Neutrophil (primary cell): Measurements from ENCODE around the gene EEA1.

Source experiments
- H3K27ac ChIP-seq: fragments of 200-600 bp; sonication (generic); 2 replicates; pipeline ENCODE4 v1.5.1; 2016; ENCODE audit warnings: mild to moderate bottlenecking, moderate library complexity
- H3K27me3 ChIP-seq: fragments of 200-600 bp; sonication (generic); 2 replicates; pipeline ENCODE4 v1.6.0; 2016; ENCODE audit warnings: mild to moderate bottlenecking
- H3K36me3 ChIP-seq: fragments of 200-600 bp; sonication (generic); 2 replicates; pipeline ENCODE4 v1.5.1; 2017
- H3K4me1 ChIP-seq, 2 experiments: fragments of 200-600 bp in 1 of 2; sonication (generic) in 1 of 2; 1 replicate in 1 of 2; 2 replicates in 1 of 2; pipeline versions ENCODE4 v1.5.1 to v1.6.1; 2013 to 2016; ENCODE audit warnings: low read depth in 1 of 2, low read length in 1 of 2, mild to moderate bottlenecking in 1 of 2, moderate library complexity in 1 of 2; ENCODE audit not compliant: control insufficient read depth in 1 of 2, insufficient read depth in 1 of 2
- H3K4me3 ChIP-seq, 2 experiments: fragments of 200-600 bp in 1 of 2; sonication (generic) in 1 of 2; 1 replicate in 1 of 2; 2 replicates in 1 of 2; pipeline ENCODE4 v1.5.1; 2013 to 2016; ENCODE audit warnings: low read depth in 1 of 2, low read length in 1 of 2, mild to moderate bottlenecking in 1 of 2, moderate library complexity in 1 of 2
- H3K9me3 ChIP-seq: fragments of 200-600 bp; sonication (generic); 2 replicates; pipeline ENCODE4 v1.5.1; 2016
- CTCF ChIP-seq: fragments of 200-600 bp; sonication (generic); IDR thresholded peaks from 2 replicates; pipeline ENCODE4 v1.5.1; 2016; ENCODE audit warnings: antibody characterized with exemption

The EEA1 gene

GRCh38 chr12:92897844-92898243, 31.3 kb downstream of the EEA1 start:
- no peak for TF ChIP-seq CTCF
- Histone ChIP-seq H3K36me3 (no peaks in the 10 kb centered on the region), H3K27ac (no peak overlapping the region), H3K4me3 (no peak overlapping the region), H3K4me1 (peaks cover 3 to 9% of the 10 kb centered on the region in 2 experiments), H3K27me3 (no peaks in the 10 kb centered on the region), H3K9me3 (no peaks in the 10 kb centered on the region)

GRCh38 chr12:92890601-92891106, 38.4 kb downstream of the EEA1 start:
- H3K27me3 ChIP-seq = no peaks in the 10 kb centered on the region
- H3K4me1 ChIP-seq = no peaks in the 10 kb centered on the region
- H3K4me3 ChIP-seq = no peak overlapping the region
- no peak for TF ChIP-seq CTCF
- no peaks in the 10 kb centered on the region for H3K36me3 ChIP-seq
- H3K27ac ChIP-seq = no peak overlapping the region
- H3K9me3 ChIP-seq = no peaks in the 10 kb centered on the region

GRCh38 chr12:92886131-92886530, 43.0 kb downstream of the EEA1 start:
- Histone ChIP-seq H3K27me3 (no peaks in the 10 kb centered on the region), H3K9me3 (no peaks in the 10 kb centered on the region), H3K4me1 (no peaks in the 10 kb centered on the region), H3K4me3 (no peak overlapping the region), H3K27ac (no peak overlapping the region), H3K36me3 (peaks cover 5% of the 10 kb centered on the region)
- TF ChIP-seq CTCF = no peak

GRCh38 chr12:92879698-92880322, 49.3 kb downstream of the EEA1 start:
- H3K4me3 ChIP-seq = no peak overlapping the region
- H3K9me3 ChIP-seq = no peaks in the 10 kb centered on the region
- TF ChIP-seq CTCF = no peak
- H3K27ac ChIP-seq = no peak overlapping the region
- no peaks in the 10 kb centered on the region for H3K4me1 ChIP-seq
- H3K27me3 ChIP-seq = no peaks in the 10 kb centered on the region
- H3K36me3 ChIP-seq = peaks cover 13% of the 10 kb centered on the region

GRCh38 chr12:92877904-92878303, 51.2 kb downstream of the EEA1 start:
- TF ChIP-seq CTCF = no peak
- Histone ChIP-seq H3K4me1 (no peaks in the 10 kb centered on the region), H3K36me3 (peaks cover 8% of the 10 kb centered on the region), H3K27me3 (no peaks in the 10 kb centered on the region), H3K9me3 (no peaks in the 10 kb centered on the region), H3K27ac (no peak overlapping the region), H3K4me3 (no peak overlapping the region)
